ENCODE results near the gene MRPL28.

DNA sequence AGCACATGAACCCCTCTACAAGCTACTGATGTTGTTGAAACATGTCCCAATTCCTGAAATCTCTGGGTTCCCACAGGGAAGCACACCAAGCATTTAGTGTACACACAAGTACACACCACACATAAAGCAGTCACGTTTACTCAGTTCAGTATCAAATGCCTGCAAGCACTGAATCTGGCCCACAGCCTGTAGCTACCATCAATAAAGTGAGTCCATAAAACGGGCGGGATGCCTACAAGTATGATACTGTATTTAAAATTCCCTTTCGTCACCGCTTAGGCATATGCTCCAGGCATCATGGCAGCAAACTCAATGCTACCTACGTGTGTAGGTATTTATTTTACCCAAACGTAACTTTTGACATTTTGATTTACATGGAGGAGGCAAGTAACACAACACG lies 20.1 kb downstream of the MRPL28 start:
- TF ChIP-seq YY1 (IDR thresholded peaks at IDR 0.05; ENCODE audit: low read depth), result no peak
- TF ChIP-seq, protein P1, sequence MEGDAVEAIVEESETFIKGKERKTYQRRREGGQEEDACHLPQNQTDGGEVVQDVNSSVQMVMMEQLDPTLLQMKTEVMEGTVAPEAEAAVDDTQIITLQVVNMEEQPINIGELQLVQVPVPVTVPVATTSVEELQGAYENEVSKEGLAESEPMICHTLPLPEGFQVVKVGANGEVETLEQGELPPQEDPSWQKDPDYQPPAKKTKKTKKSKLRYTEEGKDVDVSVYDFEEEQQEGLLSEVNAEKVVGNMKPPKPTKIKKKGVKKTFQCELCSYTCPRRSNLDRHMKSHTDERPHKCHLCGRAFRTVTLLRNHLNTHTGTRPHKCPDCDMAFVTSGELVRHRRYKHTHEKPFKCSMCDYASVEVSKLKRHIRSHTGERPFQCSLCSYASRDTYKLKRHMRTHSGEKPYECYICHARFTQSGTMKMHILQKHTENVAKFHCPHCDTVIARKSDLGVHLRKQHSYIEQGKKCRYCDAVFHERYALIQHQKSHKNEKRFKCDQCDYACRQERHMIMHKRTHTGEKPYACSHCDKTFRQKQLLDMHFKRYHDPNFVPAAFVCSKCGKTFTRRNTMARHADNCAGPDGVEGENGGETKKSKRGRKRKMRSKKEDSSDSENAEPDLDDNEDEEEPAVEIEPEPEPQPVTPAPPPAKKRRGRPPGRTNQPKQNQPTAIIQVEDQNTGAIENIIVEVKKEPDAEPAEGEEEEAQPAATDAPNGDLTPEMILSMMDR (IDR thresholded peaks at IDR 0.05), result no peak
- no peak for TF ChIP-seq EZH2phosphoT487 (IDR thresholded peaks at IDR 0.05; ENCODE audit: borderline replicate concordance, low read depth)
- no peak for TF ChIP-seq MXI1 (IDR thresholded peaks at IDR 0.05; ENCODE audit: low read depth, low read length)
- TF ChIP-seq TAF1 (IDR thresholded peaks at IDR 0.05; ENCODE audit: borderline replicate concordance, low read depth, low read length), result no peak
- no peak for TF ChIP-seq ELF1 (IDR thresholded peaks at IDR 0.05)
- TF ChIP-seq, protein P2, sequence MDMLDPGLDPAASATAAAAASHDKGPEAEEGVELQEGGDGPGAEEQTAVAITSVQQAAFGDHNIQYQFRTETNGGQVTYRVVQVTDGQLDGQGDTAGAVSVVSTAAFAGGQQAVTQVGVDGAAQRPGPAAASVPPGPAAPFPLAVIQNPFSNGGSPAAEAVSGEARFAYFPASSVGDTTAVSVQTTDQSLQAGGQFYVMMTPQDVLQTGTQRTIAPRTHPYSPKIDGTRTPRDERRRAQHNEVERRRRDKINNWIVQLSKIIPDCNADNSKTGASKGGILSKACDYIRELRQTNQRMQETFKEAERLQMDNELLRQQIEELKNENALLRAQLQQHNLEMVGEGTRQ (IDR thresholded peaks at IDR 0.05; ENCODE audit: borderline replicate concordance, low read depth, low read length), result no peak
- no peak for TF ChIP-seq SMC3 (IDR thresholded peaks at IDR 0.05; ENCODE audit: low read depth, low read length)
- TF ChIP-seq, protein P3, sequence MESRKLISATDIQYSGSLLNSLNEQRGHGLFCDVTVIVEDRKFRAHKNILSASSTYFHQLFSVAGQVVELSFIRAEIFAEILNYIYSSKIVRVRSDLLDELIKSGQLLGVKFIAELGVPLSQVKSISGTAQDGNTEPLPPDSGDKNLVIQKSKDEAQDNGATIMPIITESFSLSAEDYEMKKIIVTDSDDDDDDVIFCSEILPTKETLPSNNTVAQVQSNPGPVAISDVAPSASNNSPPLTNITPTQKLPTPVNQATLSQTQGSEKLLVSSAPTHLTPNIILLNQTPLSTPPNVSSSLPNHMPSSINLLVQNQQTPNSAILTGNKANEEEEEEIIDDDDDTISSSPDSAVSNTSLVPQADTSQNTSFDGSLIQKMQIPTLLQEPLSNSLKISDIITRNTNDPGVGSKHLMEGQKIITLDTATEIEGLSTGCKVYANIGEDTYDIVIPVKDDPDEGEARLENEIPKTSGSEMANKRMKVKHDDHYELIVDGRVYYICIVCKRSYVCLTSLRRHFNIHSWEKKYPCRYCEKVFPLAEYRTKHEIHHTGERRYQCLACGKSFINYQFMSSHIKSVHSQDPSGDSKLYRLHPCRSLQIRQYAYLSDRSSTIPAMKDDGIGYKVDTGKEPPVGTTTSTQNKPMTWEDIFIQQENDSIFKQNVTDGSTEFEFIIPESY (IDR thresholded peaks at IDR 0.05; ENCODE audit: borderline replicate concordance, low read depth), result no peak
- TF ChIP-seq, protein P4, sequence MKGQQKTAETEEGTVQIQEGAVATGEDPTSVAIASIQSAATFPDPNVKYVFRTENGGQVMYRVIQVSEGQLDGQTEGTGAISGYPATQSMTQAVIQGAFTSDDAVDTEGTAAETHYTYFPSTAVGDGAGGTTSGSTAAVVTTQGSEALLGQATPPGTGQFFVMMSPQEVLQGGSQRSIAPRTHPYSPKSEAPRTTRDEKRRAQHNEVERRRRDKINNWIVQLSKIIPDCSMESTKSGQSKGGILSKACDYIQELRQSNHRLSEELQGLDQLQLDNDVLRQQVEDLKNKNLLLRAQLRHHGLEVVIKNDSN (IDR thresholded peaks at IDR 0.05; ENCODE audit: borderline replicate concordance, low read depth), result no peak
- TF ChIP-seq NRF1 (IDR thresholded peaks at IDR 0.05; ENCODE audit: low read depth, low read length), result no peak
- TF ChIP-seq FOXM1 (IDR thresholded peaks at IDR 0.05; ENCODE audit: low read depth), result no peak
- no peak for TF ChIP-seq RAD21 (IDR thresholded peaks at IDR 0.05; ENCODE audit: low read length)
- TF ChIP-seq, protein P5, sequence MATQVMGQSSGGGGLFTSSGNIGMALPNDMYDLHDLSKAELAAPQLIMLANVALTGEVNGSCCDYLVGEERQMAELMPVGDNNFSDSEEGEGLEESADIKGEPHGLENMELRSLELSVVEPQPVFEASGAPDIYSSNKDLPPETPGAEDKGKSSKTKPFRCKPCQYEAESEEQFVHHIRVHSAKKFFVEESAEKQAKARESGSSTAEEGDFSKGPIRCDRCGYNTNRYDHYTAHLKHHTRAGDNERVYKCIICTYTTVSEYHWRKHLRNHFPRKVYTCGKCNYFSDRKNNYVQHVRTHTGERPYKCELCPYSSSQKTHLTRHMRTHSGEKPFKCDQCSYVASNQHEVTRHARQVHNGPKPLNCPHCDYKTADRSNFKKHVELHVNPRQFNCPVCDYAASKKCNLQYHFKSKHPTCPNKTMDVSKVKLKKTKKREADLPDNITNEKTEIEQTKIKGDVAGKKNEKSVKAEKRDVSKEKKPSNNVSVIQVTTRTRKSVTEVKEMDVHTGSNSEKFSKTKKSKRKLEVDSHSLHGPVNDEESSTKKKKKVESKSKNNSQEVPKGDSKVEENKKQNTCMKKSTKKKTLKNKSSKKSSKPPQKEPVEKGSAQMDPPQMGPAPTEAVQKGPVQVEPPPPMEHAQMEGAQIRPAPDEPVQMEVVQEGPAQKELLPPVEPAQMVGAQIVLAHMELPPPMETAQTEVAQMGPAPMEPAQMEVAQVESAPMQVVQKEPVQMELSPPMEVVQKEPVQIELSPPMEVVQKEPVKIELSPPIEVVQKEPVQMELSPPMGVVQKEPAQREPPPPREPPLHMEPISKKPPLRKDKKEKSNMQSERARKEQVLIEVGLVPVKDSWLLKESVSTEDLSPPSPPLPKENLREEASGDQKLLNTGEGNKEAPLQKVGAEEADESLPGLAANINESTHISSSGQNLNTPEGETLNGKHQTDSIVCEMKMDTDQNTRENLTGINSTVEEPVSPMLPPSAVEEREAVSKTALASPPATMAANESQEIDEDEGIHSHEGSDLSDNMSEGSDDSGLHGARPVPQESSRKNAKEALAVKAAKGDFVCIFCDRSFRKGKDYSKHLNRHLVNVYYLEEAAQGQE (IDR thresholded peaks at IDR 0.05; ENCODE audit: low read depth, low read length), result no peak

All from SK-N-SH (cell line).